AG10803 (cell line): ENCODE results near the gene CSNK2A1.

Source experiments
- DNase-seq: peaks from one replicate; pipeline ENCODE4 v3.0.0; 2010; ENCODE audit warnings: low read depth
- H3K4me3 ChIP-seq: 2 replicates; pipeline ENCODE4 v1.5.1; 2011; ENCODE audit warnings: mild to moderate bottlenecking, low read length, control low read depth
- TF ChIP-seq, protein P1 (sequence below): conservative IDR thresholded peaks from 2 replicates; pipeline ENCODE4 v1.5.1; 2011; ENCODE audit warnings: mild to moderate bottlenecking, low read length, control low read depth, inconsistent platforms

The CSNK2A1 gene

DNA sequence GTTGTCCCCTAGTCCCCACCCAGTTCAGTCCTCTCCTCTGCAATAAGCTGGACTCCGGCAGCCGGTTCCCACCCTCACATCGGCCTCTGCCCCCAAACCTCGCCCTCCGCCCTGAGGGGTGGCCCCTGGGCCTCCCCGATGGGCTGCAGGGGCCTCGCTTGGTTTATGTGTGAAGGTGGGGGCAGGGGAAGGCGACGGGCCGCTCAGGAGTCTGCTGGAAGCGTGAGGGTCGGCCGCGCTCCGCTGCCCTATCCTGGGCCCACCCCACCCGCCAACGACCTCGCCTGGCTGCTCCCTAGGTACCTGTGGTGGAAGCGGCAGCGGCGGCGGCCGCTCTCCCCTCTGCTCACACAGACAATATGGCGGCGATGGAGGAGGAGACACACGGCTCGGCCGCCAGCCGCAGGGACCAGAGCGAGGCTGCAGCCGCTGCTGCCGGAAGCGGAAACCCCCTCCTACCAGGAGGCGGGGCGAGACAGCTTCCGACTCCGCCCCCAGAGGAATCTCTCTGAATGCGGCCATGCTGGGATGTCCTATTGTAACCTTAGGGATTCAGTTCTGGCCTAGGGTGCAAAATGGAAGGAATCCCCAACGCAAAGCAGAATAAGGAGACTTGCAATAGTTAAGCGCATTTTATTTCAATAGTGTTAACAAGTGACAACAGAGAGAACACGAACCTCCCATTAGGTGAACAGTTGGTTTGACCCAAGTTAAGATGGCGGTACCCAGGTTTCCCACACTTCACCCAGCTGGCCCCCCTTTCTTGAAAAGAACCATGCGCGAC, at the start of gene CSNK2A1:
Gene CSNK2A1 (minus strand): TSS at position 422 of the 784 bp plus-strand sequence. CDS start 35,239 bp downstream, outside the sequence.
- TF ChIP-seq, protein P1, sequence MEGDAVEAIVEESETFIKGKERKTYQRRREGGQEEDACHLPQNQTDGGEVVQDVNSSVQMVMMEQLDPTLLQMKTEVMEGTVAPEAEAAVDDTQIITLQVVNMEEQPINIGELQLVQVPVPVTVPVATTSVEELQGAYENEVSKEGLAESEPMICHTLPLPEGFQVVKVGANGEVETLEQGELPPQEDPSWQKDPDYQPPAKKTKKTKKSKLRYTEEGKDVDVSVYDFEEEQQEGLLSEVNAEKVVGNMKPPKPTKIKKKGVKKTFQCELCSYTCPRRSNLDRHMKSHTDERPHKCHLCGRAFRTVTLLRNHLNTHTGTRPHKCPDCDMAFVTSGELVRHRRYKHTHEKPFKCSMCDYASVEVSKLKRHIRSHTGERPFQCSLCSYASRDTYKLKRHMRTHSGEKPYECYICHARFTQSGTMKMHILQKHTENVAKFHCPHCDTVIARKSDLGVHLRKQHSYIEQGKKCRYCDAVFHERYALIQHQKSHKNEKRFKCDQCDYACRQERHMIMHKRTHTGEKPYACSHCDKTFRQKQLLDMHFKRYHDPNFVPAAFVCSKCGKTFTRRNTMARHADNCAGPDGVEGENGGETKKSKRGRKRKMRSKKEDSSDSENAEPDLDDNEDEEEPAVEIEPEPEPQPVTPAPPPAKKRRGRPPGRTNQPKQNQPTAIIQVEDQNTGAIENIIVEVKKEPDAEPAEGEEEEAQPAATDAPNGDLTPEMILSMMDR, result no peak
- peak within 1 kb of the TSS; percentile 73 for H3K4me3 ChIP-seq
- DNase-seq, result peak; percentile 94

DNA sequence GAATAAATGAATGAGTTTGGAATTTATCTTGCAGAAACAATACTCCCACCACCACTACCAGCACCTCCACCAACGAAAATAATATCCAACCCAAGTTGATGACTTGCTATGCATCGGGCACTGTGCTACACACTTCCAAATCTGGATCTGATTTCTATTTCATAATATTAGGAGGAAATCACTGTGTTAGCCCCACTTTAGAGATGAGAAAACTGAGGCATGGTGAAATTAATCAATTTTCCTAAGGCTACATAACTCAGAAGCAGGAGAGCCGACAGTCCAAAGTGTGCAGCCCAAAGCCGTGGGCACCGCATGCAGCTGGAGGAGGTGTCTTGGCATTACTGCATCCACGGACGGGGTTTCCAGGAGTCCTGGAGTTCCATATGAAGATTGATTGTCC, 48.9 kb upstream of the CSNK2A1 start:
- H3K4me3 ChIP-seq, result no peak overlapping the region

DNA sequence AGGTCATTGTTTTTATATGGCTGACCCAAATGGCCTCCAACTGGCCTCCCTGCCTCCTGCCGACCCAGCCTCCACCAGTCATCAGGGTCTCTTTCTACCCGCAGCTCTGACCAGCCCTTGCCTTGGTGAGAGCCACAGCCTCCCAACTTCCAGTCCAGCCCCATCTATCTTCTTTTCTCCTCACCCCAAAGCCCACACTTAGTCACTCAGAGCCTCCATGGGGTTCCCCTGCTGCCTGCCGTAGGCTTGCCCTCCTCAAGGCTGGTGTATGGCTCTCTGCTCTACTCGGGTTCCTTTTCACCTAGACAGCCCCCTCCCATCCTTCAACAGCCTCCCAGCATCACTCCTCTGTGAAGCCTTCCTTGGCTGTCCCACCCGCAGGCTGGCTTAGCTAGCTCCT, 48.4 kb upstream of the CSNK2A1 start:
- no peak for DNase-seq
- H3K4me3 ChIP-seq, result no peak overlapping the region
- TF ChIP-seq, protein P1, result no peak

More for the DNA sequence above, 48.9 kb upstream of the CSNK2A1 start:
- no peak for DNase-seq
- TF ChIP-seq, protein P1, result no peak

DNA sequence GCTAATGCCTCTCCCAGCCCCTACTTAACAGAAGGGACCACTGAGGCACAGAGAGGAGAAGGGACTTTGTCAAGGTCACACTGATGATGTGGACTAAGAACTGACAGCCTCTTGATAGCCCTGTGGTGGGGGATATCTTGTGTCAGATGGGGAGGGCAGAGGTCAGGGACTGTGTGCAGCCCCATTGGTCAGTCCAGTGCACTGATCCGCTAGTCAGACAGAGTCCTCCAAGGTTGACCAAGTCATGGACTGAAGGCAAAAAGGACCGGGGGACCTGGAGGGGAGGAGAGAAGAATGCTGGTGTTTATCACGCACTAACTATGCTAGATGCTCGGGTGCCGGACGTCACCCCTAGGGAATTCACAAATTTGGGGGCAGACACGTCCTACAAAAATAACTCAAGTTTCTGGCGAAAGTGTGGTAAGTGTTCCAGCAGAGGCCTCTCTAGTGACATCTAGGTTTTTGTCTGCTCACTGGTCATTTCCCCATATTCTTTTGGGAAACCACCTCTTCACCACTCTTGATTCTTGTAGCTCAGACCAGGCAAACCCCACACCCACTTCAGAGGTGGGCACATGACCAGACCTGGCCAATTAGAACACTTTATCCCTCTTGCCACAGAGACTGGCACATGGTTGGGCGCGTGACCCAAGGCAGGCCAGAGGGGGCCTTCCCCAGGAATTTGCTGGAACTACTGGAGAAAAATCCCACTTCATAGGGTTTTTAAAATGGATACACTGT, 45.5 kb upstream of the CSNK2A1 start:
- DNase-seq, result no peak
- TF ChIP-seq, protein P1, result no peak
- no peak overlapping the region for H3K4me3 ChIP-seq

DNA sequence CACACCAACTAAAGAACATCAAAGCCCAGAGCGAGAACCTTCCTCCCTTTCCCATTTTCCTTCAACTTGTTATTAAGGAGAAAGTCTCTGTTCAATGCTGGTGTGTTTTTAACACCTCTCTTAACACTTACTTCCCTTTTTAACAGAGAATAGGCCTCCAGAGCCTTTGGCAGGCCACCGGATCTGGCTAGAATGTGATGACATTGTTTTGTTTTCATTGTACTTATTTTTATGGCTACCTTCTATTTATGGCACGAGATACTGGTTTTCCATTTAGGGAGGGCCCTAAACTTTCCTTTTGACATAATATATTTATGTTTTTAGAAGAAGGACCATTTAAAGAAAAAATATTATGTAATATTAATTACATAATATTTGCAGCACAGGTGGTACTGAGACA, 44.9 kb upstream of the CSNK2A1 start:
- DNase-seq, result no peak
- no peak overlapping the region for H3K4me3 ChIP-seq
- TF ChIP-seq, protein P1, result no peak

DNA sequence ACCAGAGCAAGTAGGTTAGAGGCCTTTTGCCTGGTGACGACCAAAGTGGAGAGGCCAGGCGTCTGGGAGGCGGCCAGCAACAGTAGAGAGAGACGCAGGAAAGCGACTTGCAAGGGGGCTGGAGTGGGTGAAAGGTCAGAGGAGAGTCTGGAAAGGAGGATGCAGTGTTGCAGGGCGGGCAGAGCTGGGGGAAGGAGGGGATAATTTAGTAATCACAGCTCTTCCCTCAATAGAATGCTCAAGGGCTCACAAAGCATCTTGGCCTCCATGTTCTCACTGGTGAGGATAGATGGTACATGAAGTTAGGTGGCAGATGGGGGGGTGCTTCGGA, 41.3 kb upstream of the CSNK2A1 start:
- no peak overlapping the region for H3K4me3 ChIP-seq
- TF ChIP-seq, protein P1, result no peak
- DNase-seq, result no peak
